GM18508 (cell line): ENCODE measurements around the gene DUSP23.

Experiments
- ATAC-seq: cut with Tn5 transposase; IDR thresholded peaks from one replicate; pipeline ENCODE4 v1.9.1; 2021; ENCODE audit warnings: moderate number of reproducible peaks; ENCODE audit not compliant: insufficient read depth, unreplicated experiment

DUSP23 gene

GRCh38 chr1:159827102-159827490, 46.3 kb downstream of the DUSP23 start:
- ATAC-seq = no peak

GRCh38 chr1:159827549-159827948, 46.8 kb downstream of the DUSP23 start:
- ATAC-seq = no peak

GRCh38 chr1:159828176-159828575, 47.4 kb downstream of the DUSP23 start:
- no peak for ATAC-seq

GRCh38 chr1:159828581-159829272, 48.0 kb downstream of the DUSP23 start:
- ATAC-seq = no peak

- ATAC-seq = peak; percentile 64
Observed at GRCh38 chr1:159829273-159829634, 48.5 kb downstream of the DUSP23 start.

- no peak for ATAC-seq
Observed at GRCh38 chr1:159829822-159830465, 49.2 kb downstream of the DUSP23 start.

- ATAC-seq = no peak
Observed at GRCh38 chr1:159830722-159831121, 50.0 kb downstream of the DUSP23 start.

- no peak for ATAC-seq
Observed at GRCh38 chr1:159831412-159832141, 50.8 kb downstream of the DUSP23 start.
